ENCODE measurements around the gene GRID2. TPM values are rescaled to one million over a fixed set of nuclear protein-coding genes. Genes with fewer than 3 reads are reported as not detected.

Gene GRID2
- total and polyA plus RNA-seq, 12 donors = 0.01 to 0.07 (median 0.07) TPM; not detected in 9

- H3K27me3 ChIP-seq = no peaks in the 10 kb centered on the region
- intact Hi-C loops (cut with DNase I) = no loop called here
- no peaks in the 10 kb centered on the region for H3K9me3 ChIP-seq
- H3K4me3 ChIP-seq = no peak overlapping the region
- H3K27ac ChIP-seq = no peak overlapping the region
- no peak for DNase-seq
- 94 to 98% methylated on average over 1 of the region's 1 CpG for WGBS, 2 donors
- H3K36me3 ChIP-seq = no peaks in the 10 kb centered on the region
- ATAC-seq = no peak
- no peaks in the 10 kb centered on the region for H3K4me1 ChIP-seq
- TF ChIP-seq, protein P1, sequence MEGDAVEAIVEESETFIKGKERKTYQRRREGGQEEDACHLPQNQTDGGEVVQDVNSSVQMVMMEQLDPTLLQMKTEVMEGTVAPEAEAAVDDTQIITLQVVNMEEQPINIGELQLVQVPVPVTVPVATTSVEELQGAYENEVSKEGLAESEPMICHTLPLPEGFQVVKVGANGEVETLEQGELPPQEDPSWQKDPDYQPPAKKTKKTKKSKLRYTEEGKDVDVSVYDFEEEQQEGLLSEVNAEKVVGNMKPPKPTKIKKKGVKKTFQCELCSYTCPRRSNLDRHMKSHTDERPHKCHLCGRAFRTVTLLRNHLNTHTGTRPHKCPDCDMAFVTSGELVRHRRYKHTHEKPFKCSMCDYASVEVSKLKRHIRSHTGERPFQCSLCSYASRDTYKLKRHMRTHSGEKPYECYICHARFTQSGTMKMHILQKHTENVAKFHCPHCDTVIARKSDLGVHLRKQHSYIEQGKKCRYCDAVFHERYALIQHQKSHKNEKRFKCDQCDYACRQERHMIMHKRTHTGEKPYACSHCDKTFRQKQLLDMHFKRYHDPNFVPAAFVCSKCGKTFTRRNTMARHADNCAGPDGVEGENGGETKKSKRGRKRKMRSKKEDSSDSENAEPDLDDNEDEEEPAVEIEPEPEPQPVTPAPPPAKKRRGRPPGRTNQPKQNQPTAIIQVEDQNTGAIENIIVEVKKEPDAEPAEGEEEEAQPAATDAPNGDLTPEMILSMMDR (IDR thresholded peaks at IDR 0.05) = no peak
Observed at GRCh38 chr4:92872604-92873003, 568.8 kb downstream of the GRID2 start.

- intact Hi-C loops (cut with DNase I) = no loop called here
- Histone ChIP-seq H3K9me3 (peaks cover 0 to 17% (median 0%) of the 10 kb centered on the region in 11 donors), H3K27ac (no peak overlapping the region), H3K36me3 (no peaks in the 10 kb centered on the region), H3K4me1 (no peaks in the 10 kb centered on the region), H3K27me3 (no peaks in the 10 kb centered on the region), H3K4me3 (no peak overlapping the region)
- DNase-seq (no peak), ATAC-seq (no peak)
- TF ChIP-seq, protein P1 (IDR thresholded peaks at IDR 0.05) = no peak
- WGBS, 2 donors = 51 to 65% methylated on average over 1 of the region's 1 CpG
Observed at GRCh38 chr4:92885632-92886031, 581.9 kb downstream of the GRID2 start.

- TF ChIP-seq, protein P1 (IDR thresholded peaks at IDR 0.05) = no peak
- intact Hi-C loops (cut with DNase I) = no loop called here
- ATAC-seq = no peak
- WGBS, 2 donors = 68 to 72% methylated on average over 2 of the region's 2 CpGs
- H3K4me3 ChIP-seq = no peak overlapping the region
- H3K27ac ChIP-seq = no peak overlapping the region
- no peaks in the 10 kb centered on the region for H3K36me3 ChIP-seq
- no peak for DNase-seq
- peaks cover 0 to 12% (median 0%) of the 10 kb centered on the region in 11 donors for H3K9me3 ChIP-seq
- H3K27me3 ChIP-seq = no peaks in the 10 kb centered on the region
- H3K4me1 ChIP-seq = no peaks in the 10 kb centered on the region
Observed at GRCh38 chr4:92952426-92952825, 648.7 kb downstream of the GRID2 start.

DNA sequence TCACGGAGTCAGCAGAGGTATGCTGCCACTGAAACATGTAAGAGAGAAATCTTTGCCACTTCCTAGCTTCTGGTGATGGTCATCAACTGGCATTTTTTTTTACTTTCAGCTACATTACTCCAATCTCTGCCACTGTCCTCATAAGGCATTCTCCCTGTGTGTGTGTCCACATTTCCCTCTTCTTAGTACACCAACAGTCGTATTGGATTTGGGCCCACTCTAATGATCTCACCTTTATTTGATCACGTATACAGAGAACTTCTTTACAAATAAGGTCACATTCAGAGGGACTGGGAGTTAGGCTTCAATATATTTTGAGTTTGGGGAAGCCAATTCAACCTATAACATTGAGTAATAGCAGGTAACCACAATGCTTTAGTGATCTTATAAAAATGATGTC is 649.1 kb downstream of the GRID2 start:
- no peaks in the 10 kb centered on the region for H3K4me1 ChIP-seq
- DNase-seq (no peak), ATAC-seq (no peak)
- intact Hi-C loops (cut with DNase I) = no loop called here
- TF ChIP-seq, protein P1 (IDR thresholded peaks at IDR 0.05) = no peak
- H3K27me3 ChIP-seq = no peaks in the 10 kb centered on the region
- 76 to 82% methylated on average over 3 of the region's 3 CpGs for WGBS, 2 donors
- H3K36me3 ChIP-seq = no peaks in the 10 kb centered on the region
- H3K4me3 ChIP-seq = no peak overlapping the region
- no peak overlapping the region for H3K27ac ChIP-seq
- H3K9me3 ChIP-seq = peaks cover 0 to 12% (median 0%) of the 10 kb centered on the region in 11 donors

Measured in heart right ventricle (tissue), 16 donors.